SU-DHL-6 (cell line): Measurements from ENCODE around the gene PDE4D.

Experiments used
- CTCF ChIP-seq: fragments of 200-600 bp; sonication (generic); IDR thresholded peaks from one replicate; pipeline ENCODE4 v1.5.1; 2017; ENCODE audit warnings: antibody characterized with exemption, mild to moderate bottlenecking, low read length, moderate library complexity; ENCODE audit not compliant: insufficient read depth, poor library complexity, severe bottlenecking
- EZH2phosphoT487 ChIP-seq: fragments of 200-600 bp; sonication (generic), shearing (Covaris generic); conservative IDR thresholded peaks from 2 replicates; pipeline ENCODE4 v1.6.1; 2018; ENCODE audit warnings: mild to moderate bottlenecking, antibody characterized with exemption, low read length, moderate library complexity, mixed read lengths

- TF ChIP-seq CTCF: no peak
- no peak for TF ChIP-seq EZH2phosphoT487
Observed at GRCh38 chr5:59829386-59829785, 64.1 kb downstream of the PDE4D start.
